ENCODE measurements around the gene CWF19L2. TPM values are rescaled to one million over a fixed set of nuclear protein-coding genes. Genes with fewer than 3 reads are reported as not detected.
A peak's percentile ranks its signal among the peaks of the same experiment; 100 is the strongest.

The CWF19L2 gene
- total RNA-seq, 1 donor from 2014 or later, result 13.0 TPM

- DNase-seq (ENCODE audit: extremely low read depth, low read depth, low spot score), result no peak
These were observed 141.2 kb downstream of the CWF19L2 start for GRCh38 chr11:107316426-107316825.

GRCh38 chr11:107307991-107308390, 149.6 kb downstream of the CWF19L2 start:
- DNase-seq (ENCODE audit: extremely low read depth, low read depth, low spot score), result no peak

GRCh38 chr11:107301878-107302277, 155.7 kb downstream of the CWF19L2 start:
- peak; percentile 3 for DNase-seq (ENCODE audit: extremely low read depth, low read depth, low spot score)

GRCh38 chr11:107293677-107294344, 163.8 kb downstream of the CWF19L2 start:
- DNase-seq (ENCODE audit: extremely low read depth, low read depth, low spot score), result no peak

- DNase-seq (ENCODE audit: extremely low read depth, low read depth, low spot score), result no peak
These were observed 175.4 kb downstream of the CWF19L2 start for GRCh38 chr11:107282195-107282594.

Other genes with a start within 250 kb of the CWF19L2 start
- 2.7 and 3.6 TPM in 2 replicates for gene ALKBH8, start 107.9 kb upstream of the CWF19L2 start, total RNA-seq
- gene ELMOD1, start 133.3 kb upstream of the CWF19L2 start, total RNA-seq, result not detected in 2 replicates

Data from glomerular endothelial cell (primary cell).